K562 (cell line): ENCODE results near the gene VAC14. TPM values are rescaled to one million over a fixed set of nuclear protein-coding genes. Genes with fewer than 3 reads are reported as not detected.

Experiments
- MECOM ChIP-seq: fragments of 250-450 bp; sonication (Bioruptor Pico); IDR thresholded peaks from 2 replicates; pipeline ENCODE4 v1.8.0; 2022; ENCODE audit warnings: inconsistent platforms
- MEF2A ChIP-seq: IDR thresholded peaks from 2 replicates; pipeline ENCODE4 v1.6.1; 2011; ENCODE audit warnings: low read depth, mild to moderate bottlenecking, low read length, moderate library complexity; ENCODE audit not compliant: control insufficient read depth
- NFYB ChIP-seq: IDR thresholded peaks from 2 replicates; pipeline ENCODE4 v1.6.1; 2011; ENCODE audit warnings: mild to moderate bottlenecking, moderate library complexity; ENCODE audit not compliant: insufficient read length; ENCODE audit errors: extremely low read depth
- RERE ChIP-seq: sonication (generic); formaldehyde crosslinking; IDR thresholded peaks from 2 replicates; pipeline ENCODE4 v1.8.0; 2023; ENCODE audit warnings: missing genetic modification reagents, mild to moderate bottlenecking, borderline replicate concordance
- SIN3A ChIP-seq, 2 experiments: fragments of 150-350 bp in 1 of 2; IDR thresholded peaks; 2 replicates each; pipeline ENCODE4 v1.6.1; 2011 to 2016; ENCODE audit warnings: borderline replicate concordance in 2 of 2, low read depth in 2 of 2, low read length in 2 of 2, mild to moderate bottlenecking in 2 of 2, moderate library complexity in 2 of 2; ENCODE audit not compliant: control insufficient read depth in 1 of 2
- SP1 ChIP-seq: sonication (generic); formaldehyde crosslinking; IDR thresholded peaks from 2 replicates; pipeline ENCODE4 v1.8.1; 2022; ENCODE audit warnings: mild to moderate bottlenecking, missing genetic modification reagents
- SREBF1 ChIP-seq: fragments of 150-350 bp; IDR thresholded peaks from 2 replicates; pipeline ENCODE4 v1.6.1; 2014; ENCODE audit warnings: antibody characterized with exemption, low read depth, low read length, borderline replicate concordance
- TRIM28 ChIP-seq: fragments of 450-650 bp; IDR thresholded peaks from 2 replicates; pipeline ENCODE4 v1.6.1; 2017
- ZNF143 ChIP-seq: sonication (generic); formaldehyde crosslinking; IDR thresholded peaks from 2 replicates; pipeline ENCODE4 v1.9.0; 2022; ENCODE audit warnings: mild to moderate bottlenecking, missing genetic modification reagents
- polyA plus RNA-seq, 8 experiments: library from polyadenylated mRNA; depleted of rRNA in 4 of 8; stranded (reverse) in 5 of 8; unstranded in 3 of 8; fragments of >200 nt; fragmentation: Nextera tagmentation in 2 of 8; fragmentation: Illumina TruSeq in 1 of 8; extraction: Ambion mirVana in 2 of 8; extraction: Trizol in 1 of 8; gene quantifications; 2 replicates each; pipeline versions ENCODE4 v1.2.1 to v1.2.3, GENCODE V29; 2011 to 2014; ENCODE audit warnings: inconsistent platforms in 1 of 8, missing spikeins in 1 of 8
- total RNA-seq, 7 experiments: library from RNA; depleted of rRNA in 6 of 7; stranded (reverse); fragments of >200 nt in 6 of 7; fragmentation: Illumina TruSeq in 2 of 7; extraction: Trizol in 2 of 7; gene quantifications; 2 replicates each; pipeline versions ENCODE4 v1.2.1 to v1.2.3, GENCODE V29; 2011 to 2021; ENCODE audit warnings: low replicate concordance in 1 of 7
- TF ChIP-seq, protein P1 (sequence below): fragments of 250-450 bp; sonication (Bioruptor Pico); IDR thresholded peaks from 2 replicates; pipeline ENCODE4 v1.4.0; 2020; ENCODE audit warnings: mild to moderate bottlenecking, moderate library complexity, borderline replicate concordance
- TF ChIP-seq, protein P2 (sequence below): fragments of 250-450 bp; sonication (Bioruptor Pico); IDR thresholded peaks from 2 replicates; pipeline ENCODE4 v1.4.0; 2020

The VAC14 gene
- total and polyA plus RNA-seq, 9 of the 15 experiments (the other 6 are each of a cell fraction or from before 2014, with no cell fraction given): 1.3 to 41.6 (median 26.6) TPM

DNA sequence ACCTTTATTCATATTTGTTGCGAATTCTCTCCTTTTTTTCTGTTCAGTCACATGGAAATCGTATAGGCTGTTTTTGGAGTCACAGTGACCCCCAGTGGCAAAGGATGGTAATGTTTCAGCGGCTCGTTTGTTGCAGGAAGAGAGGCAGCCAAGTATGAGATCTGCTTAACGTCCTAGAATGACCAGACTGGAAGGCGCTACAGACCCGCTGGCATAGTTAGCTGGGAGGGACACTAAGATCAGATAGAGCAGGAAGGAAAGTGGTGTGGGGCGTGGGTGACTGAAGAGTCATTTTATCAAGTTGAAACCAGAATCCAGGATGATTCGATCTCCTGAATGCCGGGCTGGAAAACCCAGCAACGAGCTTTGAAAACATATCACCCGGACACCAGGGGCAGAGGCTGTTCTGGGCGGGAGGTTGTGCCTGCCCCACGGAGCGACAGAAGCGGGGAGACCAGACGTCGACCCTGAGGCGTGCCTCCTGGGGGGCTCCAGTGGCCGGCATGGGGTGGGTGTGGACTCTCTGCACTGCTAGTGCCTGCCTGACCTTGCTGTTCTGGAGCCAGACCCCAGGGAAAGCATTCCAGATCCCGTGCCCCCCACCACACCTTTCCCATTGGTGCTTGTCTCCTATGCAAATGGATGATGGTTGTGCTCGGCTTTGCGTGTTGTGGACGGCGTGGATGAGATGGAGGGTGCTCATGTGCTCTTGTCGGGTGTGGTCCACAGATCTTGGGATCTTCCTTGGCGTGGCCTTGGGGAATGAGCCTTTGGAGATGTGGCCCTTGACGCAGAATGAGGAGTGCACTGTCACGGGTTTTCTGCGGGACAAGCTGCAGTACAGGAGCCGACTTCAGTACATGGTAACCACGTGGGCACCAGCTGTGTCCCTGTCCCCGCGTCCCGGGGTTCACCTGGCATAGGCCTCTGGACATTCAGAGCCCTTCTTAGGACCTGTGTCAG is 146.9 kb downstream of the VAC14 start (continued):
- no peak for TF ChIP-seq SREBF1
- TF ChIP-seq ZNF143 (CRISPR knock-in tag): no peak
- no peak for TF ChIP-seq MECOM
- peak; percentile 60; the same call in 1 of the 2 replicates for TF ChIP-seq SP1 (CRISPR knock-in tag)
- TF ChIP-seq RERE (CRISPR knock-in tag): no peak
- TF ChIP-seq, protein P1, sequence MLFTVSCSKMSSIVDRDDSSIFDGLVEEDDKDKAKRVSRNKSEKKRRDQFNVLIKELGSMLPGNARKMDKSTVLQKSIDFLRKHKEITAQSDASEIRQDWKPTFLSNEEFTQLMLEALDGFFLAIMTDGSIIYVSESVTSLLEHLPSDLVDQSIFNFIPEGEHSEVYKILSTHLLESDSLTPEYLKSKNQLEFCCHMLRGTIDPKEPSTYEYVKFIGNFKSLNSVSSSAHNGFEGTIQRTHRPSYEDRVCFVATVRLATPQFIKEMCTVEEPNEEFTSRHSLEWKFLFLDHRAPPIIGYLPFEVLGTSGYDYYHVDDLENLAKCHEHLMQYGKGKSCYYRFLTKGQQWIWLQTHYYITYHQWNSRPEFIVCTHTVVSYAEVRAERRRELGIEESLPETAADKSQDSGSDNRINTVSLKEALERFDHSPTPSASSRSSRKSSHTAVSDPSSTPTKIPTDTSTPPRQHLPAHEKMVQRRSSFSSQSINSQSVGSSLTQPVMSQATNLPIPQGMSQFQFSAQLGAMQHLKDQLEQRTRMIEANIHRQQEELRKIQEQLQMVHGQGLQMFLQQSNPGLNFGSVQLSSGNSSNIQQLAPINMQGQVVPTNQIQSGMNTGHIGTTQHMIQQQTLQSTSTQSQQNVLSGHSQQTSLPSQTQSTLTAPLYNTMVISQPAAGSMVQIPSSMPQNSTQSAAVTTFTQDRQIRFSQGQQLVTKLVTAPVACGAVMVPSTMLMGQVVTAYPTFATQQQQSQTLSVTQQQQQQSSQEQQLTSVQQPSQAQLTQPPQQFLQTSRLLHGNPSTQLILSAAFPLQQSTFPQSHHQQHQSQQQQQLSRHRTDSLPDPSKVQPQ (CRISPR knock-in tag): no peak
- peak in 1 of 2 experiments; percentile 4; a peak in 1 of 4 replicates for TF ChIP-seq SIN3A (IDR thresholded peaks at IDR 0.05; ENCODE audit: borderline replicate concordance in 2 of 2, control insufficient read depth in 1 of 2, low read depth in 2 of 2, low read length in 2 of 2)
- TF ChIP-seq NFYB: no peak
- TF ChIP-seq MEF2A: no peak
- TF ChIP-seq TRIM28: no peak
- TF ChIP-seq, protein P2, sequence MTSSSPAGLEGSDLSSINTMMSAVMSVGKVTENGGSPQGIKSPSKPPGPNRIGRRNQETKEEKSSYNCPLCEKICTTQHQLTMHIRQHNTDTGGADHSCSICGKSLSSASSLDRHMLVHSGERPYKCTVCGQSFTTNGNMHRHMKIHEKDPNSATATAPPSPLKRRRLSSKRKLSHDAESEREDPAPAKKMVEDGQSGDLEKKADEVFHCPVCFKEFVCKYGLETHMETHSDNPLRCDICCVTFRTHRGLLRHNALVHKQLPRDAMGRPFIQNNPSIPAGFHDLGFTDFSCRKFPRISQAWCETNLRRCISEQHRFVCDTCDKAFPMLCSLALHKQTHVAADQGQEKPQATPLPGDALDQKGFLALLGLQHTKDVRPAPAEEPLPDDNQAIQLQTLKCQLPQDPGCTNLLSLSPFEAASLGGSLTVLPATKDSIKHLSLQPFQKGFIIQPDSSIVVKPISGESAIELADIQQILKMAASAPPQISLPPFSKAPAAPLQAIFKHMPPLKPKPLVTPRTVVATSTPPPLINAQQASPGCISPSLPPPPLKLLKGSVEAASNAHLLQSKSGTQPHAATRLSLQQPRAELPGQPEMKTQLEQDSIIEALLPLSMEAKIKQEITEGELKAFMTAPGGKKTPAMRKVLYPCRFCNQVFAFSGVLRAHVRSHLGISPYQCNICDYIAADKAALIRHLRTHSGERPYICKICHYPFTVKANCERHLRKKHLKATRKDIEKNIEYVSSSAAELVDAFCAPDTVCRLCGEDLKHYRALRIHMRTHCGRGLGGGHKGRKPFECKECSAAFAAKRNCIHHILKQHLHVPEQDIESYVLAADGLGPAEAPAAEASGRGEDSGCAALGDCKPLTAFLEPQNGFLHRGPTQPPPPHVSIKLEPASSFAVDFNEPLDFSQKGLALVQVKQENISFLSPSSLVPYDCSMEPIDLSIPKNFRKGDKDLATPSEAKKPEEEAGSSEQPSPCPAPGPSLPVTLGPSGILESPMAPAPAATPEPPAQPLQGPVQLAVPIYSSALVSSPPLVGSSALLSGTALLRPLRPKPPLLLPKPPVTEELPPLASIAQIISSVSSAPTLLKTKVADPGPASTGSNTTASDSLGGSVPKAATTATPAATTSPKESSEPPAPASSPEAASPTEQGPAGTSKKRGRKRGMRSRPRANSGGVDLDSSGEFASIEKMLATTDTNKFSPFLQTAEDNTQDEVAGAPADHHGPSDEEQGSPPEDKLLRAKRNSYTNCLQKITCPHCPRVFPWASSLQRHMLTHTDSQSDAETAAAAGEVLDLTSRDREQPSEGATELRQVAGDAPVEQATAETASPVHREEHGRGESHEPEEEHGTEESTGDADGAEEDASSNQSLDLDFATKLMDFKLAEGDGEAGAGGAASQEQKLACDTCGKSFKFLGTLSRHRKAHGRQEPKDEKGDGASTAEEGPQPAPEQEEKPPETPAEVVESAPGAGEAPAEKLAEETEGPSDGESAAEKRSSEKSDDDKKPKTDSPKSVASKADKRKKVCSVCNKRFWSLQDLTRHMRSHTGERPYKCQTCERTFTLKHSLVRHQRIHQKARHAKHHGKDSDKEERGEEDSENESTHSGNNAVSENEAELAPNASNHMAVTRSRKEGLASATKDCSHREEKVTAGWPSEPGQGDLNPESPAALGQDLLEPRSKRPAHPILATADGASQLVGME (CRISPR knock-in tag): no peak
